HG02571 (cell line): ENCODE data around the gene RFXAP.

Source experiments
- ATAC-seq: cut with Tn5 transposase; IDR thresholded peaks from one replicate; pipeline ENCODE4 v1.9.1; 2021; ENCODE audit warnings: mild to moderate bottlenecking, moderate library complexity; ENCODE audit not compliant: unreplicated experiment

The RFXAP gene

GRCh38 chr13:36815062-36815461 lies 4.0 kb upstream of the RFXAP start:
- no peak for ATAC-seq

DNA sequence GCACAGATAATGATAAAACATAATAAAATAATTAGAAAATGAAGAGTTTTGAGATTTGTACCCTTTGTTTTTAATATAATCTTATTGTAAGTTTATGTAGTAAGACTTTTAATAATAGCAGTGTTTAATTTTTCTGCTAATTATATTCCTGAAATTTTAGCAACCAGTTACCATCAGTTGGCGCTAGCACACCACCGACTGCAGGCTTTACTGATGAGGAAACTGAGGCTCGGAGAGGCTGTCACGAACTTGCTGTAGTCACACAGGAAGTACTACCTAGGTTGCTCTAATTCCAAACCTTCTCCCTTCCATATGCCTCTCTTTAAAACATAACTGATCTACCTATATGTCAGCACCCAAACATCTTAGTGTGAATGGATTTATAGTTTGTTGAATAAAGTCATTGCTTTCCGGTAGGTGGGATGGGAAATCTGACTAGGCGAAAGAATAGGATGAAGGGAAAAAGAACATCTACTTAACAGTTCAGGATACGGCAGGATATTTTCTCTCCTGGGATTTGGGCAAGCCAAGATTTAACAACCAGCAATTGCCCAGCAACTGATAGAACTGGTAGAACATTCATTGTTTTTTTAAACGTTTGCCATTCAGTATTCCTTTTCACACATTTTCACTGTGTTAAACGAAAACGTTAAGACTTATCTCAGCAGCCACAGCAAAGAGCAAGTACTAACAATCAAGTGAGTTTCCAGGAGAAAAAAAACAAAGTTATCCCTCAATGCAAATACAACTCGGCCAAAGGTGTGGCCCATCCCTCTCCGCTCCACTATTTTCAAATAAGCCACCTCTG lies 822 bp upstream of the RFXAP start:
- peak; percentile 0 for ATAC-seq

GRCh38 chr13:36819739-36820090 lies 693 bp downstream of the RFXAP start:
- peak; percentile 16 for ATAC-seq

- ATAC-seq = peak; percentile 53
These were observed 1.2 kb downstream of the RFXAP start for GRCh38 chr13:36820222-36820621.

DNA sequence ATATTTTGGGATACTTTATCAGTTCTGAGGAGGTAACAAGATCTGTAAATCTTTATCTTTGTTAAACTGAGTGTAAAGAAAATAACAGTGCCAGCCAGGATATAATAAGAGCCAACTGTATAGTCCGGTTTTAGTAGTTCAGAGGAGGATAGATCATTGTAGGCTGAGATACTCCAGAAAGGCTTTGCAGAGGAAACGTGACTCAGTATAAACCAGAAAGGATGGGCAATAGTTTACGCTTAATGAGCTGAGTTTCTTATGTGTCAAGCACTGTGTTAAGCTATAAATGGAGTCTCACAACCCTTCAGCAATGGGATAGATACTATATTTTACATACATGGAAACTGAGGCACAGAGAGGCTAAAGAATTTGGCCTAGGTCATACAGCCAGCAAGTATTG lies 3.8 kb downstream of the RFXAP start:
- ATAC-seq = no peak

- no peak for ATAC-seq
These were observed 10.7 kb downstream of the RFXAP start for GRCh38 chr13:36829753-36830152.

GRCh38 chr13:36831291-36831690 lies 12.3 kb downstream of the RFXAP start:
- ATAC-seq = no peak

- ATAC-seq = no peak
These were observed 15.3 kb downstream of the RFXAP start for GRCh38 chr13:36834299-36834698.

GRCh38 chr13:36837354-36838092 lies 18.5 kb downstream of the RFXAP start:
- no peak for ATAC-seq

- no peak for ATAC-seq
These were observed 20.3 kb downstream of the RFXAP start for GRCh38 chr13:36839281-36839680.

GRCh38 chr13:36839981-36840380 lies 21.0 kb downstream of the RFXAP start:
- no peak for ATAC-seq

DNA sequence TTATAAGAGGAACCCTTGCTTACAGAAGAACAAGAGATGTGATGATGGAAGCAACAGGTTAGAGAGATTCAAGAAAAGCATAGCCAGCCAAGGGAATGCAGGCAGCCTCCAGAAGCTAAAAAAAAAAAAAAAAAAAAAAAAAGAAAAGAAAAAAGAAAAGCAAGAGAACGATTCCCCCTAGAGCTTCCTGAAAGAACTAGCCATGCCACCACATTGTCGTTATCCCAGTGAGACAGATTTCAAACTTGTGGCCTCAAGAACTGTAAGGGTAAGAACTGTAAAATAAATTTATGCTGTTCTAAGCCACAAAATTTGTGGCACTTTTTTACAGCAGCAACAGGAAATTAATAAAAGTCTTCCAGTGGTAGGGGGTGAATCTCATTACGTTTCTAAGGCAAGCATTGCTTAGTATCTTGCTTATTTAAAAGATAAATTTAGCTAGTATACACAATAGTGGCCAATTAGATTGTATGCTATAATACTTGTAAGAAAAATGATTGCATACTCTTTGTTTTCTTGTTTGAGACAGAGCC lies 21.8 kb downstream of the RFXAP start:
- ATAC-seq = no peak

DNA sequence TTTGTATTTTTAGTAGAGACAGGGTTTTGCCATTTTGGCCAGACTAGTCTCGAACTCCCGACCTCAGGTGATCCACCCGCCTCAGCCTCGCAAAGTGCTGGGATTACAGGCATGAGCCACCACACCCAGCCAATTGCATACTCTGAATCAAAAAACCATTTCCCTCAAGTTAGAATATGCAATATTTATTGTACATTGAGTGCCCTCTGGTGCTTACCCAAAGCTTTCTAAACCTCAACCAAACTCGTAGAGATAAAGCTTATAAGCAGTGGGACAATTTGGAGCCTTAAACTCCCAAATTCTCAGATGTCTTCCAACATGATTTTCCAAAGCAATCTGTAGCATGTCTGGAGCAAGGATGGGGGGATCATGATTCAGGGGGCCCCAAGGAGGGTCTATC lies 22.4 kb downstream of the RFXAP start:
- no peak for ATAC-seq

DNA sequence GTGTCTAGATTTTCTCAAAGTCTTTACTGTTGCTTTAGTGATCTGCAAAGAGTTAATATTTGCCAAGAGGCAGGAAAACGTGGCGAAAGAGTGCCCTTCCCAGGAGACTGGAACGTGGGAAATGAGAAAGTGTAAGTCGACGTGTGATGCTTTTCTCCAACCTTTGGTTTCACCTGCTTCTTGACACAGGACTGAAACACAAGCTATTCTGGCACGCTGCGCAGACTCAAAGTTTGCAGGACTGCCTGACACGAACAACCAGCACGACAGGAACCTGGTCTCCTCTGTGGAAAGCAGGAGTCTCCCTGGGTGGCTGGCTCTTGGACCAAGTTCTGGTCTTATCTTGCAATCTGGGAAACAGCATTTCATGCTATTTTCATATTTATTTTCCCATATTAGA lies 28.6 kb downstream of the RFXAP start:
- ATAC-seq = no peak

DNA sequence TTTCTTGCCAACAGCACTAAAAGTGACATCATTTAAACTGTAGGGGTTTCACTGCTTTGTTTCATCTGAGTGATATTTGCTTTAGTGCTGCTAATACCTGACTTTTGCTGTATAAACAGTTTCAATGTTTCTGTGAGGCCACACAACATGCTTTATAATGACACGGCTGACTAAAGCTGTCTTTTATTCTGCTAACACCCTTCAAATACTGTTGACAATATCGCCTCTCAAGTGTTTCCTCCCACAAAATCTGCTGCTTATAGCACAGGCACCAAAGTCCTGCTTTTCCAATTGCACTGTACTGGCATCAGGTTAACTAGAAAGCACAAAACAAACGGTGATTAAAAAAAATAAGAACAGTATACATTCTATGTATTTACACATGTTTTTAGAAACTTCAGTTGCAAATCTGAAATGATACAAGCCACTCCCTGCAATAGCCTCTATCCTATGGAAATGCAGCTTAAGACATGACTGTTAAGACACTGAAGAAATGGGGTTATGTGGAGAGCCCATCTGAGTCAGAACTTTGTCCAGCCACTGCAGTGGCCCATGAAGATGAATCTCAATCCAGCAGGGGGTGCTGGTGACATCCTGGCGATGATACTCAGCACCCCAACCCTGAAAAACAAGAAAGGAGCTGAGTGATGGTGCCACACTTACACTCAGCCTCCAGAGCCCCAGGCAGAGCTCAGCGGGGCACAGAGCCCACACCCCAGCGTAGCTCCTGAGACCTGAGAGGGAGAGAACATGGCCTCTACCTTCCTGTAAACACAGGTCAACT lies 29.4 kb downstream of the RFXAP start:
- no peak for ATAC-seq

GRCh38 chr13:36850790-36851438 lies 31.9 kb downstream of the RFXAP start:
- no peak for ATAC-seq

DNA sequence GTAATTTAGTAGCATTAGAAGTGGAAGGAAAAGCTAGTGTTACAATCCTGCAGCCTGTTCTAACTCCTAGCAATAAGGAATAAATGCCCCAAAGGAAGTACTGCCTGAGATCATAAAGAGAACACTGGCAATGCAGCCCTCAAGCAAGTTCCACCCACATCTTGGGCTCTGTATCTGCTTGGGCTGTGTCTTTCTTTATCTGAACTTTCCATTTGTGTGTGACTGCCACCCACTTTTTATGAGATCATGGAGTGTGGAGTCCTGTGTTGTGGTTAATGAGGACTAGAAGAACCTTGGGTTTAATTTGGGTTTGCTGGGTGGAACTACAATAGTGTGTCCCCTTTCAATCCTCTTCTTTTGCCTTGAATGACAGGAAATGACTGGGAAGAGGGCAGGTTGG lies 38.2 kb downstream of the RFXAP start:
- no peak for ATAC-seq

GRCh38 chr13:36858290-36858689 lies 39.3 kb downstream of the RFXAP start:
- ATAC-seq = peak; percentile 58

DNA sequence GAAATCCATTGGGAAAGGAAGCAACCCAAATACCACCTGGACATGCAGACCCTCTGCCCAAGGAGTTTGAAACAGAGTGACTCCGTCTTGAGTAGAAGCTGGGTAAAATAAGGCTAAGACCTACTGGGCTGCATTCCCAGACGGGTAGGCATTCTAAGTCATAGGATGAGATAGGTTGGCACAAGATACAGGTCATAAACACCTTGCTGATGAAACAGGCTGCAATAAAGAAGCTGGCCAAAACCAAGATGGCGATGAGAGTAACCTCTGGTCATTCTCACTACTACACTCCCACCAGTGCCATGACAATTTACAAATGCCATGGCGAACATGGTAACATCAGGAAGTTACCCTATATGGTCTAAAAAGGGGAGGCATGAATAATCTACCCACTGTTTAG lies 40.2 kb downstream of the RFXAP start:
- ATAC-seq = no peak

DNA sequence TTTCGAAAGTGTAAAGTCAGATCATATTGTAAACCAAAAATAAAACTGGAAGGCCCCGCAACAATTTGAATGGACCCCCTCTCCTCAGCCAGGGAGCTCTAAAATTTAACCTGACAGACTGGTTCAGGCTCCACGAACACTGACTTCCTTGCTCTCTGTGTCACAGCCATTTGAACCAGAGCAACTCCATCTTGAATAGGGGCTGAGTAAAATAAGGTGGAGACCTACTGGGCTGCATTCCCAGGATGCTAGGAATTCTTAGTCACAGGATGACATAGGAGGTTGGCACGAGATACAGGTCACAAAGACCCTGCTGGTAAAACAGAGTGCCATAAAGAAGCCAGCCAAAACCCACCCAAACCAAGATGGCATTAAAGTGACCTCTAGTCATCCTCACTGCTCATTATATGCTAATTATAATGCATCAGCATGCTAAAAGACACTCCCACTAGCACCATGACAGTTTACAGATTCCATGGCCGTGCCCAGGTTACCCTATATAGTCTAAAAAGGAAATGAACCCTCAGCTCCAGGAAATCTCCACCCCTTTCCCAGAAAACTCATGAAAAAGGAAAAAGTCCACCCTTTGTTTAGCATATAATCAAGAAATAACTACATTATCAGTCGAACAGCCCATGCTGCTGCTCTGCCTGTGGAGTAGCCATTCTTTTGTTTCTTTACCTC lies 43.1 kb downstream of the RFXAP start:
- no peak for ATAC-seq
